HG03103 (cell line): ENCODE measurements around the gene ZNF296.

Experiments
- ATAC-seq: cut with Tn5 transposase; IDR thresholded peaks from one replicate; pipeline ENCODE4 v1.9.1; 2021; ENCODE audit warnings: low read depth; ENCODE audit not compliant: unreplicated experiment

Gene ZNF296

GRCh38 chr19:45103508-45104319, 27.4 kb upstream of the ZNF296 start:
- no peak for ATAC-seq

DNA sequence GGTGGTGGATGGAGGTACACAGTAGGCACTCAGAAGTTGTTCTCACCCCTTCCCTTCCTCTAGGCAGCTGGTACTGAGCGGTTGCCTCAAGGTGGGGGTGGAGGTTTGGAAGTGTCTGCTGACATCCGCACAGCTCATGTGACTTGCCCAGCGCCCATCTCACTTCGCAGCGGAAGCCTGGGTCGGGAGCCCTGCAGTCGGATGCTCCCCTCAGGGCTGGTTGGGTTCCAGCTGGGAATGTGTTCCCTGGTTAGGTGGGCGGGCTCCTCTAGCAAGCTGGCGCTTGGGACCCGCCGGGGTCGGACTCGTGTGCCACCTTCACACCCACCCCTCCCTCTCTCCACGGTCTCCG, 26.9 kb upstream of the ZNF296 start:
- no peak for ATAC-seq

DNA sequence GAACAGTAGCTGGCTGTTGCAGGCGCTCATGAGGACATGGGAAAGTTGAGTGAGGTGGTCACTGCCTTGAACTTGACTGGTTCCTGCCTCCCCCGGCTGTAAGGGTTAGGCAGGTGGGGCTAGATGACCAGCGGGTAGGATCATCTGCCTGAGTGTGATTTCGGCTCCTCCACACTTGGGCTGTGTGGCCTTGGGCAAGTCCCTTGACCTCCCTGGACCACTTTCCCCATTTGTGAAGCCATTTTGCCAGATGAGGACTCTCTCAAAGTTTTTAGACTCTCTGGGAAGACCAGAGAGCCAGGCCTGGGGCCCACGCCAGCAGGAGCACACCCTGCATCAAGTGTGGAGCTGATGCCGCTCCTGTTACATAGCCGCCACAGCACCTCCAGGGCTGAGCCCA, 26.2 kb upstream of the ZNF296 start:
- ATAC-seq = no peak

- ATAC-seq = no peak
Observed at GRCh38 chr19:45101806-45102205, 25.5 kb upstream of the ZNF296 start.

GRCh38 chr19:45100846-45101252, 24.6 kb upstream of the ZNF296 start:
- no peak for ATAC-seq

- ATAC-seq = no peak
Observed at GRCh38 chr19:45100201-45100600, 23.9 kb upstream of the ZNF296 start.

DNA sequence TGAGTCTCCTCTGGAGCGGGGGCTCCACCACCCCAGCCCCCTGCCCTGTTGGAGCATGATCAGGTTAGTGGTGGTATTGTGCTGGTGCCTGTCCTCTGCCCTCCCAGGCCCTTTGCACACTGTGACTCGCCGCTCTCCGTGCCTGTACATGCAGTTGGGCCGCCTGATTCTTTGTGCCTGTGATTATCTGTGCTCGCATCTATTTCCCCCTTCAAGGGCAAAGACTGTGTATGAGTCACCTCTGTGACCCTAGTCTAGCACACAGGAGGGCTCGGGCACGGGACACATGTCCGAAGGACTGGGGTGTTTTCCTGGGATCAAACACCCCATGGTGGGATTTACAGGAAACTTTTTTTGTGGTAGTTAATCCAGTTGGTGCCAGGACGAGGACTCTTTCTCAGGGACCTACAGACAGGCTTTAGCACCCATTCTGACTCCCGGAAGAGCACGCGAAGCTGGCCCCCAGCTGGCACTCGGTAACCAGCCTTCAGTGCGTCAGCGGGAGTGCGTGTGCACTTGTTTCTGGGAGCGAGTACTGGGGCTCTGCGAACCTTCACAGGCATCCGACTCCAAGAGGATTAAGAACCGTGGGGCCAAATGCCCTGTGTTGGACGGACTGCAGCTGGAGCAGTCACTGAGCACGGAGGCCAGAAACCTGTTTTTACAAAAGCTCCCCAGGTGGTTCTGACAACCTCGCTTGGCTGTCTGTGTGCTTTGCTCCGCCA, 23.4 kb upstream of the ZNF296 start:
- ATAC-seq = no peak

GRCh38 chr19:45098521-45099466, 22.5 kb upstream of the ZNF296 start:
- no peak for ATAC-seq

DNA sequence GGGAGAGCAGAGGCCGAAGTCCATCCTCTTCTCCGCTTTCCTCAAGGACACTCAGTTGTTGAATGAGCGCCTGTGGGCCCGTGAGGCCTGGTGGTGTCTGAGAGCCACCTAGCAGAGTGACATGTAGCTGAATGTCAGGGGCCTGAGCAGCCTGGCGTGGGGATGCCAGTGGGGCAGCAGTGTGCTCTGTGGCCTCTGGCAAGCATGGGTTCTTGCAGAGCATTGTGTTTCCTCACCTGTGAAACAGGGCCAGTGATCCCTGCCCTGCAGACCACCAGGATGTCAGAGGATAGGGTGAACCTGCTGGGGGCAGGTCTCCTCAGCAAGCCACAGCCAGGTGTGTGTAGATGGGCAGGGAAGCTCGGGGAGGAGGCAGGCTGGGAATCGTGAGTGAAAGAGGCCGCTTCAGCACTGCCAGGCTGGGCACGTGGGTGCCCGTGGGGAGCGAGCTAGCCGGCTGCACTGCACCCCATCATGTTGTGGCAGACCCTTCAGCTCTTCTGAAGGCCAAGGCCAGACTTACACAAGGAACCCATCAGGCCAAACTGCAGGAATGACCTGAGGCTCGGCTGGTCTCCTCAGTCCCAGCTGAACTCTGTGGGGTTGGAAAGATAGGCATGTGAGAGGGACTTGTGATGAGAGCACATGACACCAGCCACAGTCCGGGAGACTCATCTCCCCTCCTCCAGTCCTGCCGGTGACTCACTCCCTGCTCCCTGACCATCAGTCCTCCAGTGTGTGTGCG, 21.7 kb upstream of the ZNF296 start:
- ATAC-seq = no peak

DNA sequence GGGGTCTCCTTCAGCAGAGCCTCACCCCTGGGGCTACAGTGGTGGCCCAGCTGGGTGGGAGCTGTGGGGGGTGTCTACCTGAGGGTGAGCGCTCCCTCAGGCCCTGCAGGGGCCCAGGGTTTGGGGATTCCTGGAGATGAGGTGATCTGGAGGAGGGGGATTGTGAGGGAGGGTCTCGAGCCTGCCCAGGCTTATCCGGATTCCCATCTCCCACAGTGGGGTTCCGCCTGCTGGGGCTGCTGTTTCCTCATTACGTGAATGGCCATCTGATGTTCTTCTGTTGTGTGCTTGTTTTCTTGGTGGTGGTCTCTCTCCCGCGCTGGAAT, 21.1 kb upstream of the ZNF296 start:
- no peak for ATAC-seq

DNA sequence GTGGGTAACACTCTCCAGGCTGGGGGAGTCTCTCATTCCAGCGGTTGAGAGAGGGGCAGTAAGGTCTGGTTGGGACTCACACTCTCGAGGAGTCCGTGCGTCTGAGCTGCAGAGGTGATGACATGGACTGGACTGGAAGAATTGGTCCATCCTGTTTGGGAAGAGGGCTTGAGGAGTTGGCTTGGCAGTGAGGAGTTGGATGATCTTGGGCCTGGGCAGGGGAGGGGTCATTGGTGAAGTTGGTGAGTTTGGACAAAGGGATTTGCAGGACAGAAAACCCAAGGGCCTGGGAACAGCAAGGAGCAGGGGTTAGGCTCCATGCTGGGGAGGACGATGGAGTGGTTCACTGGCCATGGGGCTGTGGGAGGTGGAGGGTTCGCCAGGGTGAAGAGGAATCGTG, 20.4 kb upstream of the ZNF296 start:
- ATAC-seq = no peak

- no peak for ATAC-seq
Observed at GRCh38 chr19:45095496-45096413, 19.5 kb upstream of the ZNF296 start.

GRCh38 chr19:45094707-45095106, 18.4 kb upstream of the ZNF296 start:
- no peak for ATAC-seq

DNA sequence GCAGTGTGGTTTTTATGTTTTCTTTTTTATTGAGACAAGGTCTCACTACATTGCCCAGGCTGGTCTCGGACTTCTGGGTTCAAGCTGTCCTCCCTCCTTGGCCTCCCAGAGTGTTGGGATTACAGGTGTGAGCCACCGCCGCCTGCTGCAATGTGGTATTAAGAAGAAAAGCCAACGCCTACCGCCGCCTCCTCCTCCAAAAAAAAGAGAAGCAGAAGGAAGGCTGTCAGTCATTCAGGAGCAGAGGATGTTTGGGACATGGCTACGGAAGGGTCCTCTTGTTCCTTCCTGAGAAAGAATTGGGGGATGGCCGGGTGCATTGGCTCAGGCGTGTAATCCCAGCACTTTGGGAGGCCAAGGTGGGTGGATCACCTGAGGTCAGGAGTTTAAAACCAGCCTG, 17.9 kb upstream of the ZNF296 start:
- no peak for ATAC-seq

- ATAC-seq = peak; percentile 54
Observed at GRCh38 chr19:45092747-45093678, 16.7 kb upstream of the ZNF296 start, which contains the start of gene PPP1R37. Gene PPP1R37 (plus strand): TSS chr19:45093179. CDS start chr19:45093326, 147 bp downstream.

DNA sequence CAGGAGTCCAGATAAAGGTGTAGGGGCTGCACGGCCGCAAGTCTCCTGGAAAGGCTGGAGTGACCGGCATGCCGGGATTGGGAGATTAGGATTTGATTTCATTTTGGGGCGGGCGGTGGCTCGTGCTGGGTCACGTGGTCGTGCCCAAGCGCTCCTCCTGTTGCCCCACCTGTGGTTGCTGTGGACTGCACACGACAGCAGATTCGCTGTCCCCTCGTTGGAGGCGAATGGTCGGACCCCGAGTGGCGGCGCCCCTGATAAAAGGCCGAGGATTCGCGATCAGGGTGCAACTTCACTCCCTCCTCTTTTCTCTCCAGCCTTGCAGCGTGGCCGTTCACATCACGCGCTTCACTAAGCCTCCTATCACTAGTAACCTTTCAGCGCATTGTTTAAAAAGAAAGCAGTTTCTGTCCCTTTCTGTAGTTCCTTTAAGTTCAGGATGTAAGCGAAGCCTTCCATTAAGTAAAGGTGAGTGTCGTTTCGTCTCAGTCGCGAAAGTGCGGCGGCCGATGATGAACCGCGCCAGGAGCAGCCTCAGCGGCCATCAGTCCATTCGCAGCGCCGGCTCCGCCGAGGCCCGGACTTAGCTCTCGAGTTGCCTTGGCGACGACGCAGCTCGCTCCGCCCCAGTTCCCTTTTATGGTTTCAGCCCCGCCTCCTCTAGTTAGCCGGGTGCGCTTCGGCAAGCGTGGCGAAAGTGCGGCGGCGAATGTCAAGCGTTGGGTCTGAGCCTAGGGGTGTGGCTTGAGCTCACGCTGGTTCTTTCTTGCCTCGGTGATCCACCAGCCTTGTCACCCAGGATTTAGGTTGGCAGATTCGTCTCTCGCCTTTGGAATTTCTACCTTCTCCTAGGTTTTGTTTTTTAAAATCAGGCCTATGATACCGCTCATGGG, 15.0 kb upstream of the ZNF296 start:
- ATAC-seq = peak; percentile 55

DNA sequence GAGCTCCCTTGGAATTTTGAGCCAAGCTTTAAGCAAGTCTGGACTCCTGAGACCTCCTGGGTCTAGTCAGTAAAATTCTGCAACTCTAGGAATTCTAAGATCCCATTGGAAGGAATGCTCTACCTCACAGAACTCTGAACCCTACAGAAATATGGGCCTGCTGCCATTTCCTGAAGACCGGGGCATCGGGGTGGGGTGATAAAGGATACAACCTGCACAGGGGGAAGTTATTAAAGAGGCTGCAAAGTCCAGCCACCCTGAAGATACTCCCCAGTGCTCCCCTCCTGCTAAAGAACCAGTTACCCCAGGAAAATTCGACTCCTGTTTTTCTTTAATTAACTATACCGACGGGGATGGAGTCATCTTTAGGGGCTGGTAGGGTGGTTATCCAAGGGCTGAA, 14.3 kb upstream of the ZNF296 start:
- no peak for ATAC-seq
